ENCODE results near the gene TMCC2. TPM values are rescaled to one million over a fixed set of nuclear protein-coding genes. Genes with fewer than 3 reads are reported as not detected.

TMCC2 gene
- total RNA-seq, 1 donor from 2014 or later = 10.6 TPM

- peak overlapping the region; percentile 14 for H3K27ac Mint-ChIP-seq (ENCODE audit: unreplicated experiment)
These were observed 31.0 kb downstream of the TMCC2 start for GRCh38 chr1:205258719-205259118.

GRCh38 chr1:205259324-205259832 is 31.6 kb downstream of the TMCC2 start:
- H3K27ac Mint-ChIP-seq (ENCODE audit: unreplicated experiment) = no peak overlapping the region
- FAIRE-seq = no peak
- H3K9me3 ChIP-seq (ENCODE audit: insufficient read depth, low read depth, low read length) = no peaks in the 10 kb centered on the region
- DNase-seq (ENCODE audit: low read depth) = no peak
- no peaks in the 10 kb centered on the region for H4K20me1 ChIP-seq (ENCODE audit: insufficient read depth, low read length)
- H3K4me3 Mint-ChIP-seq (ENCODE audit: unreplicated experiment) = peak overlapping the region; percentile 8
- H3K4me1 ChIP-seq (ENCODE audit: insufficient read depth, low read length) = peaks cover 36% of the 10 kb centered on the region
- H3K79me2 ChIP-seq (ENCODE audit: insufficient read depth, low read length) = no peaks in the 10 kb centered on the region
- no peak overlapping the region for H3K9ac ChIP-seq (ENCODE audit: low read length)
- peaks cover 3% of the 10 kb centered on the region for H3K36me3 Mint-ChIP-seq (ENCODE audit: low read depth, unreplicated experiment)
- H2AFZ ChIP-seq (ENCODE audit: low read depth, low read length) = no peak overlapping the region
- no peak overlapping the region for H3K27ac ChIP-seq (ENCODE audit: low read depth, low read length)
- H3K9me3 Mint-ChIP-seq (ENCODE audit: unreplicated experiment) = no peaks in the 10 kb centered on the region
- TF ChIP-seq CTCF (IDR thresholded peaks at IDR 0.05; ENCODE audit: insufficient read depth, low read depth, low read length) (no peak), EZH2 (IDR thresholded peaks at IDR 0.05; ENCODE audit: insufficient read depth, low read length) (no peak)
- H3K27me3 Mint-ChIP-seq (ENCODE audit: low read depth, unreplicated experiment) = peaks cover 2% of the 10 kb centered on the region
- H3K36me3 ChIP-seq (ENCODE audit: insufficient read depth, low read length) = no peaks in the 10 kb centered on the region
- no peak overlapping the region for H3K4me2 ChIP-seq (ENCODE audit: low read length)
- no peaks in the 10 kb centered on the region for H3K27me3 ChIP-seq (ENCODE audit: insufficient read depth, low read length)
- peaks cover 39% of the 10 kb centered on the region for H3K4me1 Mint-ChIP-seq (ENCODE audit: low read depth, unreplicated experiment)
- no peak overlapping the region for H3K4me3 ChIP-seq (ENCODE audit: insufficient read depth, low read depth, low read length)

More at GRCh38 chr1:205258719-205259118, 31.0 kb downstream of the TMCC2 start:
- H3K36me3 ChIP-seq (ENCODE audit: insufficient read depth, low read length) = no peaks in the 10 kb centered on the region
- Mint-ChIP-seq H3K9me3 (ENCODE audit: unreplicated experiment) (no peaks in the 10 kb centered on the region), H3K4me3 (ENCODE audit: unreplicated experiment) (no peak overlapping the region), H3K4me1 (ENCODE audit: low read depth, unreplicated experiment) (peaks cover 39% of the 10 kb centered on the region), H3K27me3 (ENCODE audit: low read depth, unreplicated experiment) (peaks cover 5% of the 10 kb centered on the region), H3K36me3 (ENCODE audit: low read depth, unreplicated experiment) (peaks cover 3% of the 10 kb centered on the region)
- H3K4me1 ChIP-seq (ENCODE audit: insufficient read depth, low read length) = peaks cover 36% of the 10 kb centered on the region
- no peaks in the 10 kb centered on the region for H3K9me3 ChIP-seq (ENCODE audit: insufficient read depth, low read depth, low read length)
- FAIRE-seq = no peak
- H2AFZ ChIP-seq (ENCODE audit: low read depth, low read length) = peak overlapping the region; percentile 42
- no peaks in the 10 kb centered on the region for H3K27me3 ChIP-seq (ENCODE audit: insufficient read depth, low read length)
- H3K79me2 ChIP-seq (ENCODE audit: insufficient read depth, low read length) = no peaks in the 10 kb centered on the region
- H3K4me3 ChIP-seq (ENCODE audit: insufficient read depth, low read depth, low read length) = no peak overlapping the region
- no peaks in the 10 kb centered on the region for H4K20me1 ChIP-seq (ENCODE audit: insufficient read depth, low read length)
- H3K27ac ChIP-seq (ENCODE audit: low read depth, low read length) = peak overlapping the region; percentile 82
- H3K4me2 ChIP-seq (ENCODE audit: low read length) = peak overlapping the region; percentile 48
- peak overlapping the region; percentile 61 for H3K9ac ChIP-seq (ENCODE audit: low read length)
- no peak for TF ChIP-seq EZH2 (IDR thresholded peaks at IDR 0.05; ENCODE audit: insufficient read depth, low read length)
- no peak for TF ChIP-seq CTCF (IDR thresholded peaks at IDR 0.05; ENCODE audit: insufficient read depth, low read depth, low read length)
- DNase-seq (ENCODE audit: low read depth) = peak; percentile 60

GRCh38 chr1:205259998-205260397 is 32.3 kb downstream of the TMCC2 start:
- Mint-ChIP-seq H3K4me1 (ENCODE audit: low read depth, unreplicated experiment) (peaks cover 39% of the 10 kb centered on the region), H3K4me3 (ENCODE audit: unreplicated experiment) (no peak overlapping the region), H3K9me3 (ENCODE audit: unreplicated experiment) (no peaks in the 10 kb centered on the region), H3K27ac (ENCODE audit: unreplicated experiment) (no peak overlapping the region), H3K36me3 (ENCODE audit: low read depth, unreplicated experiment) (peaks cover 3% of the 10 kb centered on the region), H3K27me3 (ENCODE audit: low read depth, unreplicated experiment) (no peaks in the 10 kb centered on the region)
- Histone ChIP-seq H3K4me1 (ENCODE audit: insufficient read depth, low read length) (peaks cover 36% of the 10 kb centered on the region), H3K4me3 (ENCODE audit: insufficient read depth, low read depth, low read length) (no peak overlapping the region), H3K79me2 (ENCODE audit: insufficient read depth, low read length) (no peaks in the 10 kb centered on the region), H3K36me3 (ENCODE audit: insufficient read depth, low read length) (no peaks in the 10 kb centered on the region), H2AFZ (ENCODE audit: low read depth, low read length) (no peak overlapping the region), H3K9ac (ENCODE audit: low read length) (no peak overlapping the region), H3K4me2 (ENCODE audit: low read length) (no peak overlapping the region), H4K20me1 (ENCODE audit: insufficient read depth, low read length) (no peaks in the 10 kb centered on the region), H3K9me3 (ENCODE audit: insufficient read depth, low read depth, low read length) (no peaks in the 10 kb centered on the region), H3K27ac (ENCODE audit: low read depth, low read length) (no peak overlapping the region), H3K27me3 (ENCODE audit: insufficient read depth, low read length) (no peaks in the 10 kb centered on the region)
- DNase-seq (ENCODE audit: low read depth) (no peak), FAIRE-seq (no peak)
- no peak for TF ChIP-seq CTCF (IDR thresholded peaks at IDR 0.05; ENCODE audit: insufficient read depth, low read depth, low read length)

Measured in astrocyte (in vitro differentiated cells and primary cell).